ENCODE results near the gene ARHGEF1.
A peak's percentile ranks its signal among the peaks of the same experiment; 100 is the strongest.

Gene ARHGEF1, protein sequence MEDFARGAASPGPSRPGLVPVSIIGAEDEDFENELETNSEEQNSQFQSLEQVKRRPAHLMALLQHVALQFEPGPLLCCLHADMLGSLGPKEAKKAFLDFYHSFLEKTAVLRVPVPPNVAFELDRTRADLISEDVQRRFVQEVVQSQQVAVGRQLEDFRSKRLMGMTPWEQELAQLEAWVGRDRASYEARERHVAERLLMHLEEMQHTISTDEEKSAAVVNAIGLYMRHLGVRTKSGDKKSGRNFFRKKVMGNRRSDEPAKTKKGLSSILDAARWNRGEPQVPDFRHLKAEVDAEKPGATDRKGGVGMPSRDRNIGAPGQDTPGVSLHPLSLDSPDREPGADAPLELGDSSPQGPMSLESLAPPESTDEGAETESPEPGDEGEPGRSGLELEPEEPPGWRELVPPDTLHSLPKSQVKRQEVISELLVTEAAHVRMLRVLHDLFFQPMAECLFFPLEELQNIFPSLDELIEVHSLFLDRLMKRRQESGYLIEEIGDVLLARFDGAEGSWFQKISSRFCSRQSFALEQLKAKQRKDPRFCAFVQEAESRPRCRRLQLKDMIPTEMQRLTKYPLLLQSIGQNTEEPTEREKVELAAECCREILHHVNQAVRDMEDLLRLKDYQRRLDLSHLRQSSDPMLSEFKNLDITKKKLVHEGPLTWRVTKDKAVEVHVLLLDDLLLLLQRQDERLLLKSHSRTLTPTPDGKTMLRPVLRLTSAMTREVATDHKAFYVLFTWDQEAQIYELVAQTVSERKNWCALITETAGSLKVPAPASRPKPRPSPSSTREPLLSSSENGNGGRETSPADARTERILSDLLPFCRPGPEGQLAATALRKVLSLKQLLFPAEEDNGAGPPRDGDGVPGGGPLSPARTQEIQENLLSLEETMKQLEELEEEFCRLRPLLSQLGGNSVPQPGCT

DNA sequence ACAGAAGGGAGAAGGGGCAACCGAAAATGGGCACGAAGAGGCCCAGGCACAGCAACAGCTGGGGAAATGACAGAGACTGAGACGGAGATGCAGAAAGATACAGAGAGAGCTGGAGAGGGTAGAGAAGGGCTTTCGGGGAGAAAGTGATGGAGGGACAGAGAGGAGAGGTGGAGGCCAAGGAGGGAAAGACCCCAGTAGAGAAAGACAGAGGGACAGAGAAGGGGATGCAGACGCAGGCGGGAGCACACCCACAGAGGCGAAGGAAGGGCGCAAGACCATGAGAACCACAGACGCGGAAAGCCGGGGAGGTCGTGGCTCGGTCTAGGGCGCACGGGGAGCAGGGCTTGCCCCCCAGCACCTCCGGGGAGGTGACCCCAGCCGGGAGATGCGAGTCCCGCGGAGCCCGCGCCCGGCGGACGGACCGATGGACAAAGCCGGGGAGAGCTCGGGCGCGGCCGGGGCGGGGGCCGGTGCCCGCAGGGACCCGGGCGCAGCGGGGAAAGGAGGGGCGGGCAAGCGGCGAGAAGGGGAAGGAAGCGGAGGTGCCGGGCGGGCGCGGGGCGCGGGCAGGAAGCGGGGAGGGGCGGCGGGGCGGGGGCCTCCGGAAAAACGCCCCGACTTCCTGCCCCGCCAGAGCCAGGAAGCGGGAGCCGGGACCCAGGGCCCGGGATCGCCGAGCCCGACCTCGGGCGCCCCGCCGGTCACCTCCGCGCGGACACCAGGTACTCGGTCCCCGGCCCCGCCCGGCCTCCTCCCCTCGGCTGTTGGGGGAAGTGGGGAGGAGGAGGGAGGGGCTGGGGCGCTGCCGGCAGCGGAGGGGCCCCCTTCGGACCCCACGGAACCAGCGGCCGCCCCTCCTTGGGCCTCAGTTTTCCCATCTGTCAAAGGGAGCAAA is at the start of gene ARHGEF1:
TSS of gene ARHGEF1 (plus strand) at position 617 of the 895 bp plus-strand sequence. CDS start 4,899 bp downstream, outside the sequence.
- DNase-seq, result no peak

DNA sequence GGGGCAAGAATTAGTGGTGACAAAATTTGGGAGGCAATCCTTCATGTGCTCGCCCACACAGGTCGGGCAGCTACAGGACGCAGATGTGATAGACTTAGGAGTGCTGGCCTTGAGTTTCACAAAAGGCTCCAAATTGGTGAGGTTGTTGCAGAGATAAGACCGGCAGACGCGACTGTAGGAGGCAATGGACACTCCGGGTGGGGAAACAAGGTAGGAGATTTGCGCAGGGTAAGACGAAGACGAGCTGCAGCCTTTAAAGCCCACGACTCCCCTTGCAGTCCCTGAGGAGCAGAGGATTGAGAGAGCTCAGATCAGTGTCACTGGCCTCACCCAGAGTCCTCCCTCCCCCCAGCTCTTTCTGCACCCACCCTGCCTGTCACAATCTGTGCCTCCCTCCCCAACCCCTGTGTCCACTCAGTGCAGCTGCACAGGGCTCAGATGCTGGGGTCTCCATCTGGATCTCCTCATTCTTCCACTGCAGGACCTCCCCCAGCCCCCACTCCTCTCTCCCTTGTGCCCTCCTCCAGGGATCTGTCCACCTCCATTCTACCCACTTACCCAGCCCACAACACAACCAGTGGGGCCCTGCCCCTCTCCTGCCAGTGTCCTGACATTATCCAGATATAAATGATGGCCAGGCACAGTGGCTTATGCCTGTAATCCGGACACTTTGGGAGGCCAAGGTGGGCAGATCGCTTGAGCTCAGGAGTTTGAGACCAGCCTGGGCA is 44.8 kb upstream of the ARHGEF1 start:
- no peak for DNase-seq

DNA sequence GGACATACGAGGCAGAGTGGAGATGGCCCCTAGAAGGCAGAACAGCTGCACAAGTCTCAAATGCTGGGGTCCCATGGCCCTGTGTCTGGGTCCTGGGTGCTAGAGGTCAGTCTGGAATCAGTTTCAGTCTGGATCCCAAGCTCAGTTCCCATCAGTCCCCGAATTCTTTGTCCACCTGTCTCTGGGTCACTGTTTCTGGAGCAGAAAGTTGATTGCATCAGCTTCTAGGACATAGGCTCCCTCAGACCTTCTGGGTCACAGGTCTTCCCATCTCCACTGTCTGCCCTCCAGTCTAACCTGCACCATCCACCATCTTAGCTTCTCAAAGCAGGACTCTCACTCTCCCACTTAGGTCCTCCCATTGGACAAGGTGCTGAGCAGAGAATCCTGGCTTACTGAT is 43.8 kb upstream of the ARHGEF1 start:
- no peak for DNase-seq

DNA sequence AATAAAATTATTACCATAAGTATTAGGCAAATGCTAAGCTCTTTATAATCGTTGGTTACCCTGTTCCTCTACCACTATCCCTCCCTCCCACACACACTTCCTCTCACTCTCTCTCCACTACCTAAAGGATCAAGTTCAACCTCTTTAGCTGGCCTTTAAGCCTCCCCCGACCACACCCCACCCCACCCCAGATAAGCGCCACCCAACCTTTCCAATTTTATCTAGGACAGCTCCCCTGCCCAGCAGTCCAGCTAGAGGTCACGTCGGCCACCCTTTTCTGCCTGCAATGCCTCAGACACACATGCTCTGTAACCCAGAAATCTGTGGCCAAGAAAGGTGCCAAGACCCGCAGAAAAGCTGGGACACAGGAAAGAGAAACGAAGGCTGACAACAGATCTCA is 39.6 kb upstream of the ARHGEF1 start:
- DNase-seq, result no peak

DNA sequence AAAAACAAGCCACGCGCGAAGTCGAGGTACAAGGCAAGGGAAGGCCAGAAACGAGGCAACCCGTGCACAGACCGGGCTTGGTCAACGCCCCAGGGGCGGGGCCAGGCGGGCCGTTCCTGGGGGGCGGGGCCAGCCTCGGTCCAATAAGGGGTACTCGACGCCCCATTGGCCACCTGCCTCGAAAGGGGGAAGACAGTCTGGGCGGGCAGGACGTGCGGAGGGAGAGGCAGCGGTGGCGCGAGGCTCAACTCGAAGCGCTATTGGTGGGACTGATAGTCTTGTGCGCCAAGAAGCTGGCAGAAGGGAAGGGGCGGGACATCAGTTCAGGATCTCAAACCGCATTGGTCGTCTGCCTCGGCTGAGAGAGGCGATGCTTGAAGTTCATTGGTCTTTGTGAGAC is 38.4 kb upstream of the ARHGEF1 start, which contains the start of gene LYPD4:
TSS of gene LYPD4 (minus strand) at position 83 of the 400 bp plus-strand sequence. CDS start 5,398 bp downstream, outside the sequence.
- no peak for DNase-seq

DNA sequence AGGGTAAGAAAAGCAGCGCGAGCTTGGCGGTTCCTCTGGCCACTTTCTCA is 38.2 kb upstream of the ARHGEF1 start, which contains the start of gene DMRTC2:
TSS of gene DMRTC2 (plus strand) at position 42 of the 50 bp plus-strand sequence. CDS start 2,387 bp downstream, outside the sequence.
- DNase-seq, result no peak

DNA sequence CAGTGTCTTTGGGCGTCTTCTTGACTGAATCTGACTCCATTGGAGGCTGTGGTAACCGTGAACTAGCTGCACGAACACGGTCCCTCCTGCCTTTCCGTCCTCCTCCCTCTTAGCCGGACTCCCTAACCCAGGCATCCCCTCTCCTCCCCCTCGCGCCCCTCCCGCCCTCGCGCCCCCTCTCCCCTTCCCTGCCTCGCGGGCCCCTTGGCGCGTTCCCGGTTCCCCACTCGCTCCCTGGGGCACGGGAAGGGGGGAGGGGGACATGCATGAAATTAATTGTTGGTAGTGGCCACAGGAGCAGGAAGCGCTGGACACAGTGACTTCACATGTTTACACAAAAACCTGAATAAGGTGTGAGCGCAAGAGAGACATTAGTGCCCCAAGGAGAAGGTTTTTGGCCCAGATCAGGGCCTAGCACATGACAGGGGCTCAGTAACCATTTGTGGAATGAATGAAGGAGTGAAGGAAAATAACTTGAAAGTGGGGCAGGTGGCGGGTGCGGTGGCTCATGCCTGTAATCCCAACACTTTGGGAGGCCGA is 37.9 kb upstream of the ARHGEF1 start:
- DNase-seq, result no peak

DNA sequence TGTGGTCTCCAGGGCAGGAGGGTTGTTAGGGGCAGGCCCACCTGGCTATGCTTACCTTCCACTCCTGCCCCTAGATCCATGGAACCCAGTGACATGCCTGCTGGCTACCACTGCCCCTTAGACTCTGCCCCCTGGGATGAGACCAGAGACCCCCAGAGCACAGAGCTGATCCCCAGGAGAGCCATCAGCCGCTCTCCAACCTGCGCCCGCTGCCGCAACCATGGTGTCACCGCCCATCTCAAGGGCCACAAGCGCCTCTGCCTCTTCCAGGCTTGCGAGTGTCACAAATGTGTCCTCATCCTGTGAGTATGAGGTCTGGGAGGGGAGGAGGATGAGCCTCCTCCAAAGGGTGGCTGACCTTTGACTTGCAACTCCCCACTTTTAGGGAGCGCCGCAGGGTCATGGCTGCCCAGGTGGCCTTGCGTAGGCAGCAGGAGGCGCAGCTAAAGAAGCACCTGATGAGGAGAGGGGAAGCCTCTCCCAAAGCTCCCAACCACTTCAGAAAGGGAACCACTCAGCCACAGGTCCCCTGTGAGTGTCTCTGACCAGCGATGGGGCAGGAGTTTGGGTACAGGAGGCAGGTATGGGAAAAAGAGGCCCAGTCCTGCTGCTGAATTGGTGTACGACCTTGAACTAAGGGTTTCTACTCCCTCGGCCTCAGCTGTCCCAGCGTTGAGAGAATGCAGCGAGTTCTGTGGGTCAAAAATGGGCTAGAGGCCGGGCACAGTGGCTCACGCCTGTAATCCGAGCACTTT is 35.5 kb upstream of the ARHGEF1 start:
- DNase-seq, result no peak

DNA sequence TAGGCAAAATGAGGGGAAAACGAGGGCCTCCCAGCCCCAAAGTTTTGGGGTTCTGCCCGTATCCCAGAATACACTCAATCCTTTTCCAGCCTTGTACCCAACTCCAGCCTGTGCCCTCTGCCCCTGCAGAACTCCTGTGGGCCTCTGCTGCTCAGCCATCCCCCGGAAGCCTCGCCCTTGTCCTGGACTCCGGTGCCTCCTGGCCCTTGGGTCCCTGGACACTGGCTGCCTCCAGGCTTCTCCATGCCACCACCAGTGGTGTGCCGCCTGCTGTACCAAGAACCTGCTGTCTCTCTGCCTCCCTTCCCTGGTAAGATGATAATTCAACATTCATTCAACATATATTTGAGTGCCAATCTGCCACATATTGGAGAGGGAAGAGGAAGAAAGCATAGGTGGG is 34.3 kb upstream of the ARHGEF1 start:
- no peak for DNase-seq

DNA sequence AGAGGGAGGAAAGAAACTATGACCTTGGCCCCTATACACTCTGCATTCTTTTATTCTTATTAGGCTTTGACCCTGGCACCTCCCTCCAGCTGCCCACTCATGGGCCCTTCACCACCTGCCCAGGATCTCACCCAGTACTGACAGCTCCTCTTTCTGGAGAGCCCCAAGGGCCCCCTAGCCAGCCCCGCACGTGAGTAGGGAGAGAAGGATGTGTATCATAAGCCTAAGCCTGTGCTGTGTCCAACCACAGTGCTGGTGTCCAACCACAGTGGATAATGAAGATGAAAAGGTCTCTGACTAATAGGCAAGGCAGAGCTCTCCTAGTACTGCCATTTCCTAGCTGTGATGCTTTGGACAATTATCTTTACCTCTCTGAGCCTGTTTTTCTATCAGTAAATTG is 33.9 kb upstream of the ARHGEF1 start:
- no peak for DNase-seq

DNA sequence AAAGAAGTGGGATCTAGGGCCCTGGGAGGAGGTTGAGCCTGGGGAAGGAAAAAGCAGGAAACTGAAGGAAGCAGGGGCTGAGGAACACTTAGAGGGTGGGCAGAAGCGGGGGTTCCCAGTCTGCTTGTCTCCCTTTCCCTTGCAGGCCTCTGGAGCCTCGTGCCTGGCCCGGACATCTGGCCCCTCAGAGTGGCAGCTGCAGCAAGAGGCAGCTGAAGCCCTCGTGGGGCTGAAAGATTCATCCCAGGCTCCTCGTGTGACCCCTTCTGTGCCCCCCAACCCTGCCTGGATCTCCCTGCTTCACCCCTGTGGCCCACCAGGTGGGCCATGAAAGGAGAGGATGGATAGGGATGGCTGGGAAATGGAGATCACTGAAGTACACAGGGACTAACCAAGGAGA is 32.6 kb upstream of the ARHGEF1 start:
- no peak for DNase-seq

DNA sequence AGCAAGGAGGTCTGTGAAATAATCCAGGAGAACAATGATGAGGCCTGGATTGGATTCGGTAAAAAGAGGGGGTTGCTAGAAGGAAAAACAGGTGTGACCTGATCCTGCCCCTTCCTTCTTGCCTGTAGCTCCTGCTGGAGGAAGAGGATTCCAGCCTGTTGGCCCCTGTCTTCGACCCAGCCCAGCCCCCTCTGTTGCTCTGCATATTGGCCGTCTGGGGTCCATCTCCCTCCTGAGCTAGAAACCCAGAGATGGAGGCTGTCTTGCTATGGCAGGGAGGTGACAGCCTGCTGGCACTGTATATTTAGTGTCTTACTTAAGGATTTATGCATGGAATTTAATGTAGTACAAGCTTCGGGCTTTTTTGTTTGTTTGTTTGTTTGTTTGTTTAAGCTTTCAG is 31.5 kb upstream of the ARHGEF1 start:
- DNase-seq, result no peak

DNA sequence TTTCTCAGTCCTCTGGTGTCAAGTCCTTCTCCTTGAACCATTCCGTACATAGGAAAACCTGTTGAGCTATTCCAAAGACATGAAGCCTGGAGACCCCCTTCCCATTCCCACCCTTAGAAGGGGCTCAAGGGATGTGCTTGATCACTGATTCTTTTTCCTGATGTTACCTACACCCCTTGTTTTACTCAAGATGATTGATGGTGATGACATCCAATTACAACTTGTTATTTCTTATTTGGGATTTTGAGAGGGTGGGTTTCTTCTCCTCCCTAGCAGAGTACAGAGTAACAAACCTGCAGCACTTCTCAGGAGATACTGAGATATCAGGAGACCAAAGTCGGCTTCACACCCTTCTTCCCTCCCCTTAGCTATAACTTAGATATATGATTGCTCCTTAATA is 29.6 kb upstream of the ARHGEF1 start:
- DNase-seq, result no peak

DNA sequence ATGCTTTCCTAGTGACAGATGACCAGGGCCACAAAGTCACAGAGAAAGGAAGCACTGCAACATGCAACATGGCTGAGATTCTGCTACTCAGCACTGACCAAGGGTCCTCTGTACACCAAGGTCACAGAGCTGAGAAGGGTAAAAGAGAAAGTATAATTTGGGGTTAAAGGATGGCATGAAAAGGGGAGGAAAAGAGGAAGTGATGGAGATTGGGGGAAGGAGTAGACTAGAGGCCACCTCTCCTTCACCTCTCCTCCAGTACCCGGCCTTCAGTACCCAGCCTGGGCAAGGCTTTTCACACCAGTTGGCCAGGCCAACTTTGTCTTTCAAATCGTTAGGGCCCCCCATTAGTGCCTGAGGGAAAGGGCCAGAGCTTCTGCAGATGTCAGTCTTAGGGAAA is 29.2 kb upstream of the ARHGEF1 start:
- DNase-seq, result no peak

DNA sequence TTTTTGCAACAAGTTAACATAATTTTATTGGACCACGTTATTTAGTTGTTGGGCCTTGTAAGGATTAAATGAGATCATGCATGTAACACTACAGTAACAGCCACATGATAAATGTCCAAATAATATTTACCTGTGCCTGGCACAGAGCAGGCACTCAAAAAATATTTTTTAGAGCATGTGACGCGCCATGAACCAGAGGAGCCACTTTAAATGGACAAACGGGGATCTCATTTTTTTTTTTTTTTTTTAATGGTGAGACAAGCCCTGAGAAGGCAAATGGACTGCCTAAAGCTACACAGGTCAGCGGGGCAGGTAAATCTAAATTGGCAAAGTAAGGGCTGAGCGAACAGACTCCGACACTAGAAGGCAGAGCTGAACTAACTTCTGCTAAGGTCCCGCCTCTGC is 23.8 kb upstream of the ARHGEF1 start:
- no peak for DNase-seq

DNA sequence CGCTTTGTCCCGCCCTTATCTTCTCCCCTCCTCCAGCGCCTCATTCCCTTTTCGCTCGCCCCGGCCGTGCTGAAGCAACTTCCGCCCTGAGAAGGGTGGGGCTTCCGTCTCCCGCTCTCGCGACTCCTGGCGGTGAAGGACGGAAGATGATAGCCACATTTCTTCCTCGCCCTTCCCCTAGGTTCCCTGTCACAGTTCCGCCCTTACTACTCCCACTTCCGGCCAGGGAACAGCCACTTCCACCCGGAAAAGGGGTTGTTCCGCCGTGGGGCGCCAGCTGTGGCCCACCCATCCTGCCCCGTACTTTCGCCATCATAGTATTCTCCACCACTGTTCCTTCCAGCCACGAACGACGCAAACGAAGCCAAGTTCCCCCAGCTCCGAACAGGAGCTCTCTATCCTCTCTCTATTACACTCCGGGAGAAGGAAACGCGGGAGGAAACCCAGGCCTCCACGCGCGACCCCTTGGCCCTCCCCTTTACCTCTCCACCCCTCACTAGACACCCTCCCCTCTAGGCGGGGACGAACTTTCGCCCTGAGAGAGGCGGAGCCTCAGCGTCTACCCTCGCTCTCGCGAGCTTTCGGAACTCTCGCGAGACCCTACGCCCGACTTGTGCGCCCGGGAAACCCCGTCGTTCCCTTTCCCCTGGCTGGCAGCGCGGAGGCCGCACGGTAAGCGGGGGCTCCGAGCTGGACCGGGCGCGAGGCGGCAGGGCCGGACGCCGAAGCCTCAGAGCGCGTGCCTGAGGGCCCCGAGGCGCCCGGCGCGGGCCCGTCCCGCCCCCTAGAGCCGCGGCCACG is 23.2 kb upstream of the ARHGEF1 start, which contains the start of gene RPS19:
TSS of gene RPS19 (plus strand) at position 638 of the 801 bp plus-strand sequence. CDS start 520 bp downstream, outside the sequence.
- DNase-seq, result peak; percentile 96

DNA sequence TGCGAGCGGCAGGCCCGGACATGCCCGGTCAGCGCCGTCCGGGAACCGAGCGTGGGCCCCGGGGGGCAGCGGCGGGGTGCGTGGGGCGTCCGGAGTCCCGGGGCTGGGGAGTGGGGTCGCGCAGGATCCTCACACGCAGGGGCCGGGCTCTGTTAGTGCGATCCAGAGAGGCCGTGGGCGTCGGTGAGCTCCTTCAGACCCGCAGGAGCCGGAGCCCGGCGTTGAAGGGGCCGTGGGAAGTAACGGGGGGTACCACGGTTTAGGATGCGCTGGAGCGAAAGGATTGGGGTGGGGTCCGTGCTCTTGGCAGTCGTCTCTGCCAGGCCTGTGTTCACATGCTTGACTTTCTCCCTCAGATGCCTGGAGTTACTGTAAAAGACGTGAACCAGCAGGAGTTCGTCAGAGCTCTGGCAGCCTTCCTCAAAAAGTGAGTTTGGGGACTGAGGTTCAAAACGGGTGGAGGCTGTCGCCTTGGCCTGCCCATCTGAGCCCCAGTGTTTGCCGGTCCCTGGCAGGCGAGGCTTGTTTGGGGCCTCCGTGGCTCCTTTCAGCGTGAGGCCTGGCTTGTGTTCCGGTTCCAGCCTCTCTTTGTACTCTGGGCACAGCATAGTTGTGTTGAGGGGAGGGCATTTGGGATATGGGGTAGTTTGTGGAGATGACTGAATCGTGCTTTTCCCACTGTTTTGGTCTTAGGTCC is 22.4 kb upstream of the ARHGEF1 start:
- no peak for DNase-seq

DNA sequence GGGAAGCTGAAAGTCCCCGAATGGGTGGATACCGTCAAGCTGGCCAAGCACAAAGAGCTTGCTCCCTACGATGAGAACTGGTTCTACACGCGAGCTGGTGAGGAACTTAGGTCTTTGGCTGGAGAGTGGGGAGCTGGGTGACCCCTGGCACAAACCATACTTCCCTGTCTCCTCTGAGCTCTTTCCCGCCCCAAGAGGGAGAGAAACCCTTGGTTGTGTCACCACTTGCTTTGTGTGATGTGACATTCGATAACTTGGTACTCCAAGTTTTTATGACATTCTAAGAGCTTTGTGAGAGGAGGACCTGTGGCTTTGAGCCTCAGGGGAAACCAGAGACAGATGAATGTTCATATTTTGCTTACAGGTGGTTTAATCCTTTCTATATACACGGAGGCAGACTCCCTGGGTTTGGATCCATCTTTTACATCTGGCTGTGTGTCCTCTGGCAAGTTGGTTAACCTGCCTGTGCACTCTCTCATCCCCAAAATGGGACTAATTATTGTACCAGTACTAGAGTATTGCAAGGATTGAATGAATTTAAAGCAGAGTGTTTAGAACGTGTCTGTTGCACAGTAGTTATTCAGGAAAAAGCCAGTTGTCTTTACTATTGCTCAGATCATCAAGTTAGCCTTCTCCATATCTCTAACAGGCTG is 21.7 kb upstream of the ARHGEF1 start:
- DNase-seq, result no peak

DNA sequence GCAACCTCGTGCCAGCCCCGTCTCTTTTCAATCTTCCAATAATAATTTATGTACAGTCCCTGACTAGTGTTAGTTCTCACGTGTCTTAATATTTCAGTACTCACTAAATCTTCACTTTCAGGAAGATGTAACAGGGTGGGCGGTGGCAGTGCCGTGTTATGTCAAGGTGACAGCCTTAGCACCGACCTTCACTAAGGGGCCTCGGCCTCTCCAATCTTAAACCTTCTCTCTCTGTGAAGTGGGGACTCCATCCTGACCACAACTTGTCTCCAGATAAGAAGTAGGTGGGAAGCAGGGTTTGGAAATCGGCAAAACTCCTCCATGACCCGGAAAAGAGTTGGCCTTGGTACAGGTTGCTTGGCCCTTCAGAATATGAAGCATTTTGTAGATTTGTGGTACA is 21.1 kb upstream of the ARHGEF1 start:
- no peak for DNase-seq
